Measurements from ENCODE around the gene STX11. TPM values are rescaled to one million over a fixed set of nuclear protein-coding genes. Genes with fewer than 3 reads are reported as not detected.
A peak's percentile ranks its signal among the peaks of the same experiment; 100 is the strongest.

STX11 gene
- total RNA-seq, 1 experiment from 2014 or later: 0.17 TPM

DNA sequence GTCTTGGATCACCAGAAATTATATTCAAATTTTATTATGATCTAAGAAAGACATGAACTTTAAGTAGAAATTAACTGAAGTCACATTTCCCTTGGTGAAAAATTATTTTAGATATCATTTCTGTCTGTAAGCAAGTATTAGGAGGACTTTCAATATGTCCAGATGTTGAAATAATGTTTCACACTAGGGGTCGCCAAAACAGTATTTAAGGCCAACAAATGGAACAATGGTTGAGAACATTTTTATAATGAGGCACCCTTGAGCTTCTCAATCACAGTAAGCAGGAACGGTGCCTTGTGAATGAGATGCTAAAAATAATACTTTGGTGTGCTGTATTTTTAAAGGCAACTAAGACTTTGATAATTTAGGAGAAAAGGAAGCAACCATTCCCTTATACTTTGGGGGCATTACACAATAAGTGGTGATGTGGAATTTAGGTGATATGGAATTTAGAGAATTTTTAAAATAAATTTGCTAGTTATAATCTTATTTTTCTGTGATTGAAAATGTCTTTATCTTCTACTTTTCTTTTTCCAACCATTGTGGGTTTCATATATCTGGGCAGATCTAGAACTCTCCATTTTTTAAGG, 45.3 kb upstream of the STX11 start:
- no TSS peak for BruUV-seq (replicated peaks)
- no peaks in the 10 kb centered on the region for H4K20me1 ChIP-seq (ENCODE audit: insufficient read depth)
- H3K4me2 ChIP-seq: no peak overlapping the region
- CTCF ChIA-PET: interaction anchor here (1.0 kb wide), 1 partner anchor 114 kb away, joined by 3 read pairs; no protein-coding TSS in a partner anchor
- H3K4me3 ChIP-seq: no peak overlapping the region
- H2AFZ ChIP-seq: no peak overlapping the region
- peak; percentile 19 to 50 for DNase-seq
- H3F3A ChIP-seq (ENCODE audit: insufficient read depth, low read depth): no peaks in the 10 kb centered on the region
- H3K4me1 ChIP-seq (replicated peaks; ENCODE audit: insufficient read depth): no peaks in the 10 kb centered on the region
- no peaks in the 10 kb centered on the region for H3K79me2 ChIP-seq (ENCODE audit: low read depth)
- H3K36me3 ChIP-seq (ENCODE audit: low read depth): no peaks in the 10 kb centered on the region
- POLR2A ChIA-PET (ENCODE audit: unreplicated experiment): interaction anchor here (1.0 kb wide), 1 partner anchor 54 kb away, joined by 3 read pairs; no protein-coding TSS in a partner anchor
- no peaks in the 10 kb centered on the region for H3K9me3 ChIP-seq (ENCODE audit: insufficient read depth, low read depth)
- no peak overlapping the region for H3K27ac ChIP-seq
- intact Hi-C loops (cut with micrococcal nuclease; ENCODE audit: unreplicated experiment): loop anchor here (1.0 to 5.0 kb wide), 5 partner anchors 46 to 377 kb away; partner anchors contain the start of genes STX11 and UTRN
- H3K9me2 ChIP-seq (ENCODE audit: insufficient read depth): no peaks in the 10 kb centered on the region
- TF ChIP-seq, protein P1, sequence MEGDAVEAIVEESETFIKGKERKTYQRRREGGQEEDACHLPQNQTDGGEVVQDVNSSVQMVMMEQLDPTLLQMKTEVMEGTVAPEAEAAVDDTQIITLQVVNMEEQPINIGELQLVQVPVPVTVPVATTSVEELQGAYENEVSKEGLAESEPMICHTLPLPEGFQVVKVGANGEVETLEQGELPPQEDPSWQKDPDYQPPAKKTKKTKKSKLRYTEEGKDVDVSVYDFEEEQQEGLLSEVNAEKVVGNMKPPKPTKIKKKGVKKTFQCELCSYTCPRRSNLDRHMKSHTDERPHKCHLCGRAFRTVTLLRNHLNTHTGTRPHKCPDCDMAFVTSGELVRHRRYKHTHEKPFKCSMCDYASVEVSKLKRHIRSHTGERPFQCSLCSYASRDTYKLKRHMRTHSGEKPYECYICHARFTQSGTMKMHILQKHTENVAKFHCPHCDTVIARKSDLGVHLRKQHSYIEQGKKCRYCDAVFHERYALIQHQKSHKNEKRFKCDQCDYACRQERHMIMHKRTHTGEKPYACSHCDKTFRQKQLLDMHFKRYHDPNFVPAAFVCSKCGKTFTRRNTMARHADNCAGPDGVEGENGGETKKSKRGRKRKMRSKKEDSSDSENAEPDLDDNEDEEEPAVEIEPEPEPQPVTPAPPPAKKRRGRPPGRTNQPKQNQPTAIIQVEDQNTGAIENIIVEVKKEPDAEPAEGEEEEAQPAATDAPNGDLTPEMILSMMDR (conservative IDR thresholded peaks at IDR 0.05): peak; percentile 84
- TF ChIP-seq EZH2 (IDR thresholded peaks at IDR 0.05; ENCODE audit: low read depth): no peak
- no peaks in the 10 kb centered on the region for H3K27me3 ChIP-seq (ENCODE audit: insufficient read depth, low read depth)

- no peak for TF ChIP-seq EZH2 (IDR thresholded peaks at IDR 0.05; ENCODE audit: low read depth)
- Histone ChIP-seq H3K27ac (no peak overlapping the region), H3K36me3 (ENCODE audit: low read depth) (no peaks in the 10 kb centered on the region), H3K4me3 (no peak overlapping the region), H3K4me1 (replicated peaks; ENCODE audit: insufficient read depth) (no peaks in the 10 kb centered on the region), H4K20me1 (ENCODE audit: insufficient read depth) (no peaks in the 10 kb centered on the region), H3K79me2 (ENCODE audit: low read depth) (no peaks in the 10 kb centered on the region), H3K9me3 (ENCODE audit: insufficient read depth, low read depth) (no peaks in the 10 kb centered on the region), H3F3A (ENCODE audit: insufficient read depth, low read depth) (no peaks in the 10 kb centered on the region), H3K9me2 (ENCODE audit: insufficient read depth) (no peaks in the 10 kb centered on the region), H3K27me3 (ENCODE audit: insufficient read depth, low read depth) (no peaks in the 10 kb centered on the region), H3K4me2 (no peak overlapping the region), H2AFZ (no peak overlapping the region)
- CTCF ChIA-PET: interaction anchor here (0.5 kb wide), 1 partner anchor 272 kb away, joined by 3 read pairs; no protein-coding TSS in a partner anchor
- BruUV-seq (replicated peaks): no TSS peak
- DNase-seq: no peak
- intact Hi-C loops (cut with micrococcal nuclease; ENCODE audit: unreplicated experiment): loop anchor here (5.0 kb wide), 1 partner anchor 91 kb away; no protein-coding TSS in a partner anchor
- POLR2A ChIA-PET (ENCODE audit: unreplicated experiment): no interaction called here
Observed at GRCh38 chr6:144106206-144106605, 44.1 kb upstream of the STX11 start.

DNA sequence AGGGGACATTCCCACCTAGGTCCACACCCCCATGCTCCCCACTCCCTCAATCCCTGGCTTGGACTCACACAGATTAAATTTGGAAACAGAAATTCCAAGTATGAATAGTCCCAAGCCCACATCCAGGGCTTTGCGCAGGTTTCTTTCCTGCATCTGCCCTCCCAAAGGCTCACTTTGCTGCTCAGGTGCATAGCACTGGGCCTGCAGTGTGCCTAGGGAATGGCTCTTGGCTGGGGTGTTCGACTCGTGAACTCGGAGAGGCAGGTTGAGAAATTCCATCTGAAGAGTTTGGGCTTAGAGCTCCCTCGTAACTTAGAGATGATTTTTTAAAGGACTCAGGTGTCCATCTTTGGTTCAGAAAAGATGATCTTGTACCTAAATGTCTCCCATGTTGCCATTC, 40.1 kb upstream of the STX11 start:
- H3K9me2 ChIP-seq (ENCODE audit: insufficient read depth): no peaks in the 10 kb centered on the region
- no peak overlapping the region for H3K27ac ChIP-seq
- no peak overlapping the region for H3K4me3 ChIP-seq
- no peaks in the 10 kb centered on the region for H4K20me1 ChIP-seq (ENCODE audit: insufficient read depth)
- TF ChIP-seq EZH2 (IDR thresholded peaks at IDR 0.05; ENCODE audit: low read depth): no peak
- no peaks in the 10 kb centered on the region for H3K79me2 ChIP-seq (ENCODE audit: low read depth)
- DNase-seq: no peak
- H3K36me3 ChIP-seq (ENCODE audit: low read depth): no peaks in the 10 kb centered on the region
- intact Hi-C loops (cut with micrococcal nuclease; ENCODE audit: unreplicated experiment): no loop called here
- H3K4me2 ChIP-seq: no peak overlapping the region
- no peaks in the 10 kb centered on the region for H3K4me1 ChIP-seq (replicated peaks; ENCODE audit: insufficient read depth)
- POLR2A ChIA-PET (ENCODE audit: unreplicated experiment): no interaction called here
- H3F3A ChIP-seq (ENCODE audit: insufficient read depth, low read depth): no peaks in the 10 kb centered on the region
- no peak overlapping the region for H2AFZ ChIP-seq
- no TSS peak for BruUV-seq (replicated peaks)
- no peaks in the 10 kb centered on the region for H3K27me3 ChIP-seq (ENCODE audit: insufficient read depth, low read depth)
- H3K9me3 ChIP-seq (ENCODE audit: insufficient read depth, low read depth): peaks cover 3% of the 10 kb centered on the region; the same call in 1 of the 2 replicates
- CTCF ChIA-PET: no interaction called here

DNA sequence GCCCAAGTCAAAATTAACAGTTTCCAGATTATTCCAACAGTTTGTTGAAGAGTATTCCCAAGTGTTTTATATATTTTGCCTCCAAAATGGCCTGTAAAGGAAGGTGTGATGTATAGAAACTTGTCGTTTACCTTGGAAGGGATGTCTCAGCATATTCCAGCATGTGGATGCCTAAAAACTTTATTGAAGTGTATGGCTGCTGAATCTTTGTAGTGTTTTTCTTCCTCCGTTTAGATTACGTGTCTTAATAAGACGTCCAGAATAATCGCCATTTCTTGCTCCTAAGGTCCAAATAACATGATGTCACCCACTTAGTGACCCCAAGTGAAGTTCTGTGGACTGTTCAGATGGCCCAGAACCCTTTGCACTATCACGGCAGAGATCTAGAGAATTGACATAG, 37.0 kb upstream of the STX11 start:
- H3K36me3 ChIP-seq (ENCODE audit: low read depth): no peaks in the 10 kb centered on the region
- no peaks in the 10 kb centered on the region for H3K9me2 ChIP-seq (ENCODE audit: insufficient read depth)
- intact Hi-C loops (cut with micrococcal nuclease; ENCODE audit: unreplicated experiment): no loop called here
- no peak overlapping the region for H3K4me3 ChIP-seq
- no peaks in the 10 kb centered on the region for H3K4me1 ChIP-seq (replicated peaks; ENCODE audit: insufficient read depth)
- no peak overlapping the region for H2AFZ ChIP-seq
- no peak overlapping the region for H3K4me2 ChIP-seq
- no peak overlapping the region for H3K27ac ChIP-seq
- POLR2A ChIA-PET (ENCODE audit: unreplicated experiment): no interaction called here
- H3K9me3 ChIP-seq (ENCODE audit: insufficient read depth, low read depth): peaks cover 4% of the 10 kb centered on the region; the same call in 1 of the 2 replicates
- CTCF ChIA-PET: interaction anchor here (0.6 kb wide), 1 partner anchor 165 kb away, joined by 7 read pairs; no protein-coding TSS in a partner anchor
- DNase-seq: no peak
- BruUV-seq (replicated peaks): no TSS peak
- no peaks in the 10 kb centered on the region for H3K27me3 ChIP-seq (ENCODE audit: insufficient read depth, low read depth)
- H3K79me2 ChIP-seq (ENCODE audit: low read depth): no peaks in the 10 kb centered on the region
- H3F3A ChIP-seq (ENCODE audit: insufficient read depth, low read depth): no peaks in the 10 kb centered on the region
- no peaks in the 10 kb centered on the region for H4K20me1 ChIP-seq (ENCODE audit: insufficient read depth)
- TF ChIP-seq, protein P1 (conservative IDR thresholded peaks at IDR 0.05): no peak
- no peak for TF ChIP-seq EZH2 (IDR thresholded peaks at IDR 0.05; ENCODE audit: low read depth)
